Thymus (tissue), 11 donors: ENCODE data around the gene CFAP99. TPM values are rescaled to one million over a fixed set of nuclear protein-coding genes. Genes with fewer than 3 reads are reported as not detected.

Experiments used
- DNase-seq, 9 donors: peaks; one replicate each; pipeline ENCODE4 v3.0.0-alpha.2; 2013; ENCODE audit warnings: low spot score in 9 of 9, low read depth in 6 of 9, missing footprints in 1 of 9
- H3K27ac ChIP-seq, 2 donors: one replicate each; pipeline ENCODE4 v1.5.1; 2013; ENCODE audit warnings: control low read depth in 1 of 2, low read depth in 1 of 2, low read length in 1 of 2, mild to moderate bottlenecking in 1 of 2, moderate library complexity in 1 of 2
- H3K27me3 ChIP-seq, 2 donors: one replicate each; pipeline ENCODE4 v1.5.1; 2013; ENCODE audit warnings: low read length in 1 of 2; ENCODE audit not compliant: control insufficient read depth in 2 of 2, insufficient read depth in 1 of 2
- H3K36me3 ChIP-seq, 2 donors: one replicate each; pipeline ENCODE4 v1.5.1; 2013; ENCODE audit warnings: low read length in 1 of 2, mild to moderate bottlenecking in 1 of 2, moderate library complexity in 1 of 2; ENCODE audit not compliant: control insufficient read depth in 2 of 2, insufficient read depth in 2 of 2
- H3K4me1 ChIP-seq, 2 donors: one replicate each; pipeline ENCODE4 v1.5.1; 2013; ENCODE audit warnings: low read length in 2 of 2; ENCODE audit not compliant: control insufficient read depth in 2 of 2, insufficient read depth in 2 of 2
- H3K4me3 ChIP-seq, 2 donors: one replicate each; pipeline ENCODE4 v1.5.1; 2013; ENCODE audit warnings: low read length in 2 of 2, control low read depth in 1 of 2, mild to moderate bottlenecking in 1 of 2
- H3K9me3 ChIP-seq, 2 donors: one replicate each; pipeline ENCODE4 v1.5.1; 2013; ENCODE audit warnings: low read length in 1 of 2, mild to moderate bottlenecking in 1 of 2; ENCODE audit not compliant: control insufficient read depth in 2 of 2, insufficient read depth in 1 of 2
- WGBS: extraction: QIAGEN DNeasy Blood & Tissue Kit; methylation state at CpG from one replicate; pipeline ENCODE4 v1.1.7; 2013; 5-methylcytosine and 5-hydroxymethylcytosine counted together
- polyA plus RNA-seq: library from polyadenylated mRNA; stranded (reverse); fragments of 200-250 nt; gene quantifications from one replicate; pipeline ENCODE4 v1.2.3, GENCODE V29; 2013
- total RNA-seq: library from RNA; stranded (reverse); fragments of 120-200 nt; gene quantifications from one replicate; pipeline ENCODE4 v1.2.4, GENCODE V29; 2013
- donor health status: healthy.

The CFAP99 gene
- total and polyA plus RNA-seq, 2 donors = 0.18 to 0.19 TPM

DNA sequence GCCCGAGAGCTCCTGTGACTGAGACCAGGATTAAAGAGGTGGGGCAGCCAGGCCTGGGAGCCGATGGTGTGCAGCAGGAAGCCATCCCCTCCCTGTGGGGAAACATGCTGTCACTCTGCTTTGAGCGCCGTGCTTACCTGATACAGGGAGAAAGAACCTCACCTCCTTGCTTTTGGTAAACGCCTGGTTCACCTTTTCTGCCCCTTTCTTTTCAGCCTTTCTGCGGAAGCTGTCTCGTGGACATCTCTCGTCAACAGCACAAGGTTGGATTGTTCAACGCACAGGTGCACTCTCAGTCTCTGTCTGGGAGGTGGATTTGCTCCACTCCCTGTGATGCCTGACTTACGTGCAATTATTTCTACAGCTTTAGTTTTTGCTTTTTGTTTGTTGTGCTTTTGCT lies 12.3 kb upstream of the CFAP99 start:
- Histone ChIP-seq H3K9me3 (no peaks in the 10 kb centered on the region), H3K27me3 (peaks cover 20 to 66% of the 10 kb centered on the region in 2 donors), H3K4me3 (no peak overlapping the region), H3K27ac (no peak overlapping the region), H3K4me1 (peaks cover 0 to 4% of the 10 kb centered on the region in 2 donors), H3K36me3 (no peaks in the 10 kb centered on the region)
- 85% methylated on average over 10 of the region's 10 CpGs for WGBS
- DNase-seq = no peak

DNA sequence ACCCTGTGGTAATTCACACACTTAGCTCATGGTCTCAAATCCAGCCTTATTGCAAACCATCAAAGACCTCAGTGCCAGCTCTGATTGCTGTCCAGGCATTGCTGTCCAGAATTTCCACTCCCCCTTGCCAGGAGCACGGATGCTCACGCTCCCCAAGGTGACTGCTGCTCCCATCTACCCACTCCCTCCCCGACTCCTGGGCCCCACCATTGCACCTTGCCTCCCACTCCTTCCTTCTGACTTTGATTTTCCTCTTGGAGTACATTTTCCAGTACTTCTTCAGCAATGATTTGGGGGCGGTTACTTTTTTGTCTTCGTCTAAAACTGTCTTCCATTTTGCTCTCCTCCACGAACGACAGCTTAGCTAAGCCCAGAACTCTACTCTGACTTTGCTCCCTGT lies 11.8 kb upstream of the CFAP99 start:
- Histone ChIP-seq H3K36me3 (no peaks in the 10 kb centered on the region), H3K4me1 (peaks cover 1% of the 10 kb centered on the region in 2 donors), H3K27me3 (peaks cover 18 to 66% of the 10 kb centered on the region in 2 donors), H3K27ac (no peak overlapping the region), H3K9me3 (no peaks in the 10 kb centered on the region), H3K4me3 (no peak overlapping the region)
- WGBS = 89% methylated on average over 7 of the region's 7 CpGs
- DNase-seq = no peak

DNA sequence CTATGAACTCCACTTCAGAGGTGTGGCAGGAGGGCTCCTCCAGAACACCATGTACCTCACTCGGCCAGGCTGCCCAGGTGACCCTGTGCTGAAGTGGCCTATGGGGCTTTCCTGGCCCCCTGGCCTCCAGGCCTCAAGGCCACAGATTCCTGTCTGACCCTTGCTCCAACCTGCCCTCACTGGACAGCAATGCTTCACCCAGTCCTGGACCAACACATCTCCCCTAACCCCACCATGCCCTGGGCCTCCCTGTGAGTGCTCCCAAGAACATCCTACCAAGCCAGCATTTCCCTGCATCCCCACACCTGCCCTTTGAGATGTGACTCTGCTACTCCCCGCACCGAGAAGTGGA lies 10.8 kb upstream of the CFAP99 start:
- no peak for DNase-seq
- H3K27me3 ChIP-seq = peaks cover 11 to 66% of the 10 kb centered on the region in 2 donors
- no peak overlapping the region for H3K27ac ChIP-seq
- no peaks in the 10 kb centered on the region for H3K36me3 ChIP-seq
- no peak overlapping the region for H3K4me3 ChIP-seq
- 97% methylated on average over 3 of the region's 3 CpGs for WGBS
- H3K4me1 ChIP-seq = peaks cover 10 to 12% of the 10 kb centered on the region in 2 donors
- H3K9me3 ChIP-seq = peaks cover 0 to 3% of the 10 kb centered on the region in 2 donors

DNA sequence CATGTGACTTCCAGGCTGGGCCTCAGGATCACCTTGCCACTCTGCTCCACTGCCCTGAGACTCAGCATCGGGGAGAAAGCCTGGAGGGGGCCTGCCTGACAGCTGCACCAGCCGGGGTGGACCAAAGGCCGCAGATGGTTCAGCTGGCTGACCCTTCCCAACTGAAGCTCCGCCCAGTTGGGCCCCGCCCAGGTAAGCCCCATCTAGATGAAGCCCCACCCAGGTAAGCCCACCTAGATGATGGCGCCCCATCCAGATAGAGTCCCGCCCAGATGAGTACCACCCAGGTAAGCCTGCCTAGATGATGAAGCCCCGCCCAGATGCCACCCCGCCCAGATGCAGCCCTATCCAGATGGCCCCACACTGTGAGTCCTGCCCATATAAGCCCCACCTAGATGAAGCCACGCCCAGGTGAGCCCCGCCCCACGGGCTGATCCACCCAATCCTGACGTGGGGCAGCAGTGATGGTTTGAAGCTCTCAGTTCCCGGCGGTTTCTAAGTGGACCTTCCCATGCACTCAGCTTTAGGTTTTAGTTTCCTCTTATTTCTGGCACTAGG lies 10.3 kb upstream of the CFAP99 start:
- Histone ChIP-seq H3K27ac (no peak overlapping the region), H3K36me3 (no peaks in the 10 kb centered on the region), H3K4me1 (peaks cover 15 to 17% of the 10 kb centered on the region in 2 donors), H3K4me3 (no peak overlapping the region), H3K9me3 (peaks cover 0 to 3% of the 10 kb centered on the region in 2 donors), H3K27me3 (peaks cover 7 to 66% of the 10 kb centered on the region in 2 donors)
- WGBS = 90% methylated on average over 15 of the region's 15 CpGs
- DNase-seq = no peak

DNA sequence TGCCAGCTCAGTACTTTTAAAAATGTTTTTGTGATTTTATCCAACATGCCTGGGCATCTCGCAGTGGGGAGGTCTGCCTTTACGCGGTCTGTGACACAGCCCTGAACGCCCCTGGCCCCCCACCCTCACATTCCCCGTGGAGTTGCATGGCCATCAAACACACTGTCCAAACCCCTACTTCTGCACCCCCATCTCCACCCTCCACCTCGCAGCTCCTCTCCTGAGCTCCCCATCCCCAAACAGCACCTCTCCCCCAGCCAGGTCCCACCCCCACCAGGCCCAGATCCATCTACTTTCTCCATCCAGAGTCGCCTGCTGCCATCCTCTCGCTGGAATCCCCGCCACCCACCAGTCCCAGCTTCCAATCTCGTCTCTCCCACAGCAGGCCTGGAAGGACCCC lies 9.8 kb upstream of the CFAP99 start:
- Histone ChIP-seq H3K36me3 (no peaks in the 10 kb centered on the region), H3K4me3 (no peak overlapping the region)
- 87% methylated on average over 10 of the region's 10 CpGs for WGBS

DNA sequence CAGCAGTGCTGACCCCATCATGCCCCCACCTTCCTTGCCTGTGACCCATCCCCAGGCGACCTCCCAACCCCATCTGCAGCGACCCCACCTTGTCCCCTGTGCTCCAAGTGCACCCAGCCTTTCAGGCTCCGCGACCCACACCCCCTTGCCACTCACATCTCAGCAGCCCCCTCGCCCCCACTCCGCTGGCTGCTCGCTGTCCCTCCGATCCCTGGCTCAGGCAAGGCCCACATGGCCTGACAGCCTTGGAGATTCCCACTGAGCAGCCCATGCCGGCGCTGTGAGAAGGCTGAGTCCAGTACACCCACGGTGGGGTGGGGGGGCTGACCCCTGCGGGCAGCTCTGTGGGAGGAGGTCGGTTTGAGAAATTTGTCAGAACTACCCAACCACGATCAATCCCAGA lies 9.4 kb upstream of the CFAP99 start:
- whole genome bisulfite sequencing = 96% methylated on average over 14 of the region's 14 CpGs
- Histone ChIP-seq H3K27me3 (peaks cover 11 to 69% of the 10 kb centered on the region in 2 donors), H3K27ac (no peak overlapping the region), H3K36me3 (no peaks in the 10 kb centered on the region), H3K9me3 (peaks cover 0 to 3% of the 10 kb centered on the region in 2 donors), H3K4me1 (peaks cover 20 to 22% of the 10 kb centered on the region in 2 donors), H3K4me3 (no peak overlapping the region)
- DNase-seq = no peak

More for the DNA sequence above, 9.8 kb upstream of the CFAP99 start:
- peaks cover 6 to 66% of the 10 kb centered on the region in 2 donors for H3K27me3 ChIP-seq
- peaks cover 0 to 3% of the 10 kb centered on the region in 2 donors for H3K9me3 ChIP-seq
- H3K4me1 ChIP-seq = peaks cover 20% of the 10 kb centered on the region in 2 donors
- no peak for DNase-seq
- H3K27ac ChIP-seq = no peak overlapping the region

DNA sequence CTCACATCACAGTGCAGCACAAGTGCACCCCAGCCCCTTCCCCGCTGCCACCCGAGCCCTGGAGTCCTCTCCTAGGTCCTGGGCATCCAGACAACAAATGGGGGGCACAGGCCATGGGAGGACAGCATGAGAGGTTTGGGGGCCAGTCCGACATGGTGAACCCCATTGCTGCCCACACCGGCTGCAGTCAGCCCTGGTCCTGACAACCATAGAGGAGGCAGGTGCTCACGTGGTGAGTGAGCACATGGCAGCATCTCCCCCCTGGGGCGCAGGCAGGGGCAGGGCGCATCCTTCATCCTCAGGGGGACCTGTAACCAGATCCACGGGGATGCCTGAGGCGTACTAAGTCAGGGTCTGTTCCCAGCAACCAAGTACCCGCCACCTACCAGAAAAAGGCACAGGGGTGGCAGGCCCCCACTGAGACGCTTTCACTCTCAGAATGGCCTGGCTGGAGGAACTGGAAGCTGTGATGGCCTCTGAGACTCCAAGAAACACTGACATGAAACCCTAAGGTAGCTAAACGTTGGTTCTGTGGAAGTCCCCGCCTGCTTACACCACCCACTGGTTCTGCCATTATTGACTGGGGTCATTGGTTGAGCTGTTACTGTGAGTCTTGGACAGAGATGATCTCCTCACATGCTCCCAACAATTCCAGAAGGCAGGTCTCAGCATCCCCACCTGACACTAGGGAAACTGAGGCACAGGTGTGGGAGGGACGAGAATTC lies 6.8 kb upstream of the CFAP99 start:
- peaks cover 0 to 9% of the 10 kb centered on the region in 2 donors for H3K9me3 ChIP-seq
- peak overlapping the region in 1 of 2 donors; percentile 69 for H3K27ac ChIP-seq
- no peak overlapping the region for H3K4me3 ChIP-seq
- WGBS = 83% methylated on average over 14 of the region's 14 CpGs
- DNase-seq = no peak
- H3K27me3 ChIP-seq = peaks cover 34 to 83% of the 10 kb centered on the region in 2 donors
- peaks cover 26 to 30% of the 10 kb centered on the region in 2 donors for H3K4me1 ChIP-seq
- H3K36me3 ChIP-seq = no peaks in the 10 kb centered on the region

DNA sequence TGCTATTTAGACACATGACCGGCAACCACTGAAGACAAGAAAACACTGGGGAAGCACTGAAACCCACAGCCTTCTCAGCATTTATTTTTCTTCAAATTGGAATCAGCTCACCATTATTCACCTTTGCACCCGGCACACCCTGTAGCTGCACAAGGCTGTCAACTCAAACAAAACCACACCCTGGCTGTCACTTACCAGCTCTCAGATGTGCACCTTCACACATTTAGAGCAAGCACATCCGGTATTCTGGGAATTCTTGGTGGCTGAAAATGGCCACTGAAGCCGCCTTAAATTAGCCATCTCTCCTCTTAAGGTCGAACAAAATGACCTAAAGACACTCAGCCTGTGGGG lies 6.2 kb upstream of the CFAP99 start:
- peak in 3 of 9 donors; percentile 21 to 60 (median 25) for DNase-seq
- H3K27me3 ChIP-seq = peaks cover 39 to 83% of the 10 kb centered on the region in 2 donors
- 22% methylated on average over 5 of the region's 5 CpGs for WGBS
- no peaks in the 10 kb centered on the region for H3K36me3 ChIP-seq
- H3K4me1 ChIP-seq = peaks cover 32% of the 10 kb centered on the region in 2 donors
- peaks cover 0 to 10% of the 10 kb centered on the region in 2 donors for H3K9me3 ChIP-seq
- H3K4me3 ChIP-seq = no peak overlapping the region
- H3K27ac ChIP-seq = peak overlapping the region in 1 of 2 donors; percentile 69

DNA sequence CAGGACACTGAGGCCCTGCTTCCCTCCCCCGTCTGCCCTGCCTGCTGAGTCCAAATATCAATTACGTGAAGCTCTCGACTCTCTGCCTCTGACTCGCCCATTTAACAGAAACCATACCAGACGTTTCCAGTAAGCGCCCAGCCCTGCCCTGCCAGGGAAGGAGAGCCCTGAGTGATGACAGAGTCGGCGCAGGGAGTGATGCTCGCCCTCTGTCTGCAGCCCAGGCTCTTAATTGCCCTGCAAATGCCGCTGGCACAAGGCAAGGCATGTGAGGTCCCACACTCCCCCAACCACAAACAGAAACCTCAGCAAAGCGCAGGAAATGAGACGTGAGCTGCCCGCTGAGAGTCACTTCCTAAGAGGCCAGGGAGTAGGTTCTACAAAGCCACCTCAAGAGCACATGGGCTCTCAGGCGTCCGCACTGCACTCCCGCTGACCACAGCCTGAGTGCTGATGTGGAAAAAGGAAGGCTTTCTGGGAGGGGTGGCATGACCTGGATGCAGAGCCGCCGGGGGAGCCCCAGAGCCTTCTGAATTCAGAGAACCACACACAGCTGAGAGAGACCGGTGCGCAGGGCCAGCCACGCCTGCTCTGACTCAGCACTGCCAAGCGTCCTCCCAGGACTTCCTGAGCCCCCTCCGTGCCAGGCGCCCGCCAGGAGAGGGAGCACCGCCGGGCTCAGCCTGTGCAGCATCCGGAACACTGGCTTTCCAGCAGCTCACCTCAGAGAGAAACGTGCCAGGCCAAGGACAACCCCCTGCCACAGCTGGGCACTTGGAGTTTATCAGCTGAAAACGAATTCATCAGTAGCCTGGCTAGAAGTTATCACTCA lies 5.7 kb upstream of the CFAP99 start:
- DNase-seq = peak in 4 of 9 donors; percentile 35 to 79 (median 46)
- Histone ChIP-seq H3K27ac (peak overlapping the region in 1 of 2 donors; percentile 69), H3K36me3 (no peaks in the 10 kb centered on the region), H3K27me3 (peaks cover 45 to 84% of the 10 kb centered on the region in 2 donors), H3K4me3 (no peak overlapping the region), H3K9me3 (peaks cover 0 to 12% of the 10 kb centered on the region in 2 donors), H3K4me1 (peaks cover 36 to 38% of the 10 kb centered on the region in 2 donors)
- WGBS = under 1% methylated on average over 30 of the region's 30 CpGs
